ENCODE results near the gene HOTAIR.

GRCh38 chr12:53985994-53986685, 11.4 kb upstream of the HOTAIR start:
- no peak for TF ChIP-seq CTCF (IDR thresholded peaks at IDR 0.05)
- no peak for TF ChIP-seq EP300 (IDR thresholded peaks at IDR 0.05)
